ENCODE data around the gene WDR55. TPM values are rescaled to one million over a fixed set of nuclear protein-coding genes. Genes with fewer than 3 reads are reported as not detected.
A peak's percentile ranks its signal among the peaks of the same experiment; 100 is the strongest.
"Not testable (repeated sequence)": the region's sequence is repeated elsewhere in the genome, so short reads cannot be mapped to it uniquely, and the experiment has no call there.

Gene WDR55
- polyA plus RNA-seq, 4 donors: 13.2 to 15.3 (median 14.3) TPM

DNA sequence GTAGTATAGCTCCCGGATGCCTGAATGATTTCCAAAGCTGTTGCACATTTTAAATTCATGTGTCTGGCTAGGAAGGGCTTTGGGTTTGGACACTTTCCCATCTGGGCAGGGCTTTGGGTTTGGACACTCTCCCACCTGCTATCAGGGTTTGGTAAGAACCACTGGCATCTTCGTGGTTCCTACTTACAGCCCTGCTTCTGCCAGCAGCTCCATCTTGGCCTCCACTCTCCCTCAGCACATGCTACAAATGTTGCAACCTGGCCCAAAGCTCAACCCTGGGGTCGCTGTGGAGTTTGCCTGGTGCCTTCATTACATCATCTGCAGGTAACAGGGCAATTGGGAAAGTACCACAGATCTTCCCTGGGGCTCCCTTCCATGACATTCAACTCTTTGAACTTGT is 22.0 kb upstream of the WDR55 start:
- no peak for DNase-seq (ENCODE audit: low read depth in 4 of 4, low spot score in 3 of 4)

DNA sequence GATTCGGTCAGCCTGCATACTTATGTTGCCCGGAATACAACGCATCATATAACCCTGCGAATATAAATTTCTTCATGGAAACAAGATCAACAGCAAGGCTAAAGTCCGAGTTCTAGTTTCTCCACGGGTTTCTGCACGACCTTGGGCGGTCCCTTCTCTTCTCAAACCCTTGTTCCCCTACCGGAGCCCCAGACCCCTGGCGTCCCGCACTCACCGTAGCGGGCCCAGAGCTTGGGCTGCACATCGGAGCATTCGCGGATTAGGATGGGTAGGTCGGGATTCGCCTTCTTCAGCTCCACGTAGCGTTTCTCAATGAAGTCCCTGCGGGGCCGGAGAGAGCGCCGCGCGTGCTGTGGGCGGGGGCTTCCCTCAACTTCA is 17.7 kb upstream of the WDR55 start:
- no peak for DNase-seq (ENCODE audit: low read depth in 4 of 4, low spot score in 3 of 4)

DNA sequence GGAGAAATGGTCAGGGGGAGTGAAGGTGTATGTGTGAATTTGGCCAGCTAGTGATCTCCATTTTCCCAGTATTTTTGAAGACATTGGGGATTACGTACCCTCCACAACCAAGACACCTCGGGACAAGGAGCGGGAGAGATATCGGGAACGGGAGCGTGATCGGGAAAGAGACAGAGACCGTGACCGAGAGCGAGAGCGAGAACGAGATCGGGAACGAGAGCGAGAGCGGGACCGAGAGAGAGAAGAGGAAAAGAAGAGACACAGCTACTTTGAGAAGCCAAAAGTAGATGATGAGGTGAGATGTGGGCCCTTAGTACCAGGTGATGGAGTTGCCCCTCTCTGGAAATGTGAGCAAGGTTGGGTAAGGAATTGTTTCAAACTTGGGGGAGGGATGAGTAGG is 5.8 kb upstream of the WDR55 start:
- DNase-seq (ENCODE audit: low read depth in 4 of 4, low spot score in 3 of 4): no peak

DNA sequence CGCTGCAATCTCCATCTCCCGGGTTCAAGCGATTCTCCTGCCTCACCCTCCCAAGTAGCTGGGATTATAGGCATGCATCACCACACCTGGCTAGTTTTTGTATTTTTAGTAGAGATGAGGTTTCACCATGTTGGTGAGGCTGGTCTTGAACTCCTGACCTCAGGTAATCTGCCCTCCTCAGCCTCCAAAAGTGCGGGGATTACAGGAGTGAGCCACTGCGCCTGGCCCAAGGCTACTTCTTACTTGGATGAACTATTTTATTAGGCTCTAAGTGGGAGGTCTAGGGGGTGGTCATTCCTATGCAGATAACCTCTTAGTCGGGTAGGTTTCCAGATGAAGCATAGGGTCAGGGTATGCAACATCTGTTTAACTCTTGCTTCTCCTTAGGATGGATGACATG is 4.3 kb upstream of the WDR55 start:
- not testable (repeated sequence) for DNase-seq (ENCODE audit: low read depth in 4 of 4, low spot score in 3 of 4)

DNA sequence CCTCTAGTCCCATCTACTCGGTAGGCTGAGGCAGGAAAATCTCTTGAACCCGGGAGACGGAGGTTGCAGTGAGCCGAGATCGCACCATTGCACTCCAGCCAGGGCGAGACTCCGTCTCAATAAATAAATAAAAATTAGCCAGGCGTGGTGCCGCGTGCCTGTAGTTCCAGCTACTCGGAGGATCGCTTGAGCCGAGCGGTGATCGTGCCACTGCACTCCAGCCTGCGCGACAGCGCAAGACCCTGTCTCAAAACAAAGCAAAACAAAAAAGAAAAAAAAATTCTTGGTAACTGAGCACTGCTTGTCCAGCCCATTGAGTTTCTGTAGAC is 710 bp upstream of the WDR55 start:
- DNase-seq (ENCODE audit: low read depth in 4 of 4, low spot score in 3 of 4): no peak

DNA sequence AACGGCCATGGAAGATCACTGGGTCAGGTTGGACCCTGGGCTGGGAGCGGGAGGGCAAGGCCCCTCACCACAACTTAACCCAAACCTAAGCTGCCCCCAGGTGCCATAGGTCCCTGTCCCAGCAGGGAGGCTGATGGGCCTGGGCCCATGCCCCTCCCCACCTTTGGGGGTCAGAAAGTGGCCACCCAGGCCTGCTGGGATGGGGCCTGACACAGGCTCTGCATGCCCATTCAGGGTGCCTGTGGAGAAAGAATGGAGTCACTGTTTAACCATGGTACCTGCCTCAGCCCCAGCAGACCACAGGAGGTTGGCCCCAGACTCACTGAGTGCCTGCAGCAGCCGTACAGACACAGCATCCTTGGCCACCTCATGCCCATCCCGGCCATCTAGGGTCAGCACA is 6.3 kb downstream of the WDR55 start:
- DNase-seq (ENCODE audit: low read depth in 4 of 4, low spot score in 3 of 4): not testable (repeated sequence)

DNA sequence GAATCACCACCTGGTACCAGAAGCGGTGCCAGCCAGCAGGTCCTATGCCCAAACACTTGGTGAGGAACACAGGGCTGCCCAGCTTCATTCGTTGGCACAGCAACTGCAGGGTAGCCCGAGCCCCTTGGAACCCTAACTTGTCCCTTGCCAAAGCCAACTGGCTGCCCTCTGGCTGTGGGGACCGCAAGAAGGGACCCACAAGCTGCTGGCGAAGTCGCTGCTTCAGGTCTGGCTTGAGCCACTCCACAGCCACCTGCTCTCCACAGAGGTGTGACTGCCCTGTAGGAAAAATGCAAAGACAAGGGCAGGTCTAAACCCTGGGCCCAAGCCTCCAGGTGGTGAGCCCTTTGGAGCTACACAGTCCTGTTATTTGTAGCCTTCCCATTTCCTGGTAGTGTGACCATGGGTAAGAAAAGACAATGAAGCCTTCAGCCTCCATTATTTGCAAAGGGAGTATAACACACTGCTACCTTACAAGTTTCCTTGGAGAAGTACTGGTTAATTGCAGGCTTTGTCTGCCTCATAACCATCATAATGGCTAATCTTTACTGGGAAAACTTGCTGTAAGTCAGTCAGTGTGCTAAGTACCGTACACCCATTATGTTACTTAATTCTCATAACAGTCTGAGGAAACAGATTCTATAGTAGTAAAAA is 6.9 kb downstream of the WDR55 start:
- DNase-seq (ENCODE audit: low read depth in 4 of 4, low spot score in 3 of 4): no peak

DNA sequence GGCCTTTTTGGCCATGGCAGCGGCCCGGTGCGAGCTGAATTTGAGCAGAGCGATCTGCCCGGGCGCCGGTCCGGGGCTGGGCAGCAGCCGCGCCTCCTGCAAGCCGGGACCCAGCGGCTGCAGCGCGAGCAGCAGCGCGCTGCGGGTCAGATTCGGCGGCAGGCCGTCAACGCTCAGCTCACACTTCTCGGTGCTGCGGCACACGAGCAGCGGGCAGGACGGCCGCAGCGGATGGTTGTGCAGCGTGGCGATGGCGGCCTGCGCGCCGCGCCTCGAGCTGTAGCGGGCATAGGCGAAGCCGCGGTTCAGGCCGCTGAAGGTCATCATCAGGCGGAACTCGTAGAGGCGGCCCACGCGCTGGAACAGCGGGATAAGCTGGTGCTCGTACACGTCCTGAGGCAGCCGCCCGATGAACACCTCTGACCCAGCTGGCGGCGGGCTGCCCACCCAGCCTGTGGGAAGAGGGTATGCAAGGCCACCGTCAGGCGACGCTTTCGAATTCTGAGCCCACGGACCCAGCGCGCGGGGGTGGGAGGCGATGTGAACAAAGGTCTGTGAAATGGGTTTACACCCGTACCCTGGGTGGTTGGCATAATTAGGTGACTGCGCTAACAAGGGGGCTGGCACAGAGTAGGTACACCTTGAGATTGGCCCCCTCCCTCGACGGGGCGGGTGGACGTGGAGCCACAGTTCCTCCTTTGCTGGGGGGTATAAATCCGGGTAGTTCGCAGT is 7.9 kb downstream of the WDR55 start:
- DNase-seq (ENCODE audit: low read depth in 4 of 4, low spot score in 3 of 4): no peak

DNA sequence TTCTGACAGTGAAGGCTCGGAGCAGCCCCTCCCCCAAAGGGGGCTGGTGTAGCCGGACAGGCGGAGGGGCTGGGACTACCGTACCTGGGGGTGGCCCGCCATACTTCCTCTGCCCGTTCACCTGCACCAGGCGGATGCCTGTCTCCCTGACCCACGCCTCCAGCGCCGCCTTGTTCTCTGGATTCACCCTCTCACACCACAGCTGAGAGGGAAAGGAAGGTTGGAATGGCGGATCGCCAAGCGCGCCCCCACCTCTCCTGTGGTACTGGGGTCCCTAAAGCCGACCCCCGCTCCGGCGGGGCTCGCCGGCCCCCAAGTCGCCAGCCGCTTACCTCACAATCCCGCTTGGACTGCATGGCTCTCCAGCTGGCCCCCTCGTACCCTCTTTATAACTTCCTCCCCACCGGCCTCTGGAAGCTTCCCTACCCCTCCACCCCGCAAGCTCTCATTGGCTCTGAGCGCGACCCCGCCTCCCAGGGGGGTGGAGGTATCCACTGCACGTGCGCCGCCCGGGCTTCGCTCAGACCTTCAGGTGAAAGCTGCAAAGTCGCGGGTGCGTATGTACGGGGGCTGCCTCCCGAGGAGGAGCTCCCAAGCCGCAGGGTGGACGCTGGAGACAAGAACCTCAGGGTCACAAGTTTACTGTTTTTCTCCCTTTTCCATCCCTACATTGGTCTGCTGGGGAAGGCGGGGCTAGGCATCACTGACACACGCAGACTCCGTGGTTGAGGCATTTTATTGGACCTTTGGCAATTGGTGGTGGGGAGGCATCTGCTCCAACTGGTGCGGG is 8.7 kb downstream of the WDR55 start, which contains the start of gene DND1:
DND1 (minus strand) TSS at position 390 of the 790 bp plus-strand sequence; CDS start at position 356, 34 bp downstream.
- DNase-seq (ENCODE audit: low read depth in 4 of 4, low spot score in 3 of 4): no peak

DNA sequence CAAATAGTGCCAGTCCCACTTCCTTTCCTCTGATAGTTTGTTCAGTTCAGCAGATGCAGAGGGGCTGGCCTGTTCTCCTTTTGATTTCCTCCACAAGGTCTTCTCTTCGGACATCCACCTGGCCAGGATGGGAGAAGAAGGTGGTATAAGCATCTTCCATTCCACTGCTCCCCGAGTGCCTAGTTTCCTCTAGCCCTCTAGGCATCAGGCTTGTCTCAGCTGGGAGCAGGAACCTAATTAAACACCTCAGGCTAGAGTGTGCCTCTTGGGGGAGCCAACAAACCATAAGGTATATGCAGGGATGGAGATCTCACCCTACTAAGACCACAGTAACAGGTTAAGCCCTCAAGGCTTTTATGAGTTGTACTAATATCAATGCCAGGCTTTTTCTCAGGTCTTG is 9.5 kb downstream of the WDR55 start:
- DNase-seq (ENCODE audit: low read depth in 4 of 4, low spot score in 3 of 4): no peak

DNA sequence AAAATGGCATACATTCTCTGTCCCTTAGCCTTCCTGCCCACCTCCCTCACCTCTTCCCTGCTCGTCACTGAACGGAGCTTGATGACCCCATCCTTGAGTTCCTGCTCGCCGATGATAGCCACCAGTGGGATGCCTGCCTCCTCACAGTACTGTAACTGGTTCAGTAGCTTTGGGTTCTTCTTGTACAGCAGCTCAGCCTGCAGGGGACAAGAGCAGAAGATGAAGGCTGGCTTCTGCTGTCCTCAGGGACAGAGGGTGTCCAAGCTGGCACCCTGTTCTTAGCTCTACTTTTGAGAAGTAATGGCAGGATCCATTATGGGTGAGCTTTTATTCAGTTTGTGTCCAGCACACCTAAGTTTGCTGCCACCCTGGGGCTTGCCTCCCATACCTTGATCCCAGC is 9.9 kb downstream of the WDR55 start:
- no peak for DNase-seq (ENCODE audit: low read depth in 4 of 4, low spot score in 3 of 4)

DNA sequence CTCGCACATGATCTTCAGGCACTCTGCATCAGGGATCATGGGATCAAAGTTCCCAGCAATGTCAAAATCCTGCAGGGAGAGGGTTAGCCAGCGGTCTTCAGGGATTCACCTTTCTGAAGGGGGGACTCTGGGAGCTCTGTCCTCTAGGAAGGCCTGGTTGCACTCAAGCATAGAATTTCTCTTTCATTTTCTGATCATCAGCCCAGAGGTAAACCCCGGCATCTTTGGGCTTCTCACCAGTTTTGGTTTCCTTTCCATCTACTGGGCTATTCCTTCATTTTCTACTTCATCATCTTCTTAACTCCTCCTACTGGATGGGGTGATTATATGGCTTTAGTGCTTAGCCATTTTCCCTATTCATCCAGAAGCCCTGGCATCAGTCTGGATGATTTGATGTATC is 13.2 kb downstream of the WDR55 start:
- no peak for DNase-seq (ENCODE audit: low read depth in 4 of 4, low spot score in 3 of 4)

DNA sequence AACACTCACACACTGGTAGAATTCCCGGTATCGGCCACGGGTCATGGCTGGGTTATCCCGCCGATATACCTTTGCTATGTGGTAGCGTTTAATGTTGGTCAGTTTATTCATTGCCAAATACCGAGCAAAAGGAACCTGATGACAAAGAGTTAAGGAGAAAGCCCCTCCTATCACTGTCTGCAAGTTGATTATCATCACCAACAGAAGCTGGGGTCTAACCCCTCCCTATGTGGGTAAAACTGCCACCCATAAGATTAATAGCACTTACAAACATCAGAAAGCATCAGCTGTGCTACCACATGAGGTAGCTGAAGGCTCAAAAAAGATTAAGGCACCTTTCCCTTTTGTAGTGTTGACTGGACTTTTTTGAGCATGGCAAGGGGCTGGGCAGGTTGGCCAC is 14.3 kb downstream of the WDR55 start:
- no peak for DNase-seq (ENCODE audit: low read depth in 4 of 4, low spot score in 3 of 4)

DNA sequence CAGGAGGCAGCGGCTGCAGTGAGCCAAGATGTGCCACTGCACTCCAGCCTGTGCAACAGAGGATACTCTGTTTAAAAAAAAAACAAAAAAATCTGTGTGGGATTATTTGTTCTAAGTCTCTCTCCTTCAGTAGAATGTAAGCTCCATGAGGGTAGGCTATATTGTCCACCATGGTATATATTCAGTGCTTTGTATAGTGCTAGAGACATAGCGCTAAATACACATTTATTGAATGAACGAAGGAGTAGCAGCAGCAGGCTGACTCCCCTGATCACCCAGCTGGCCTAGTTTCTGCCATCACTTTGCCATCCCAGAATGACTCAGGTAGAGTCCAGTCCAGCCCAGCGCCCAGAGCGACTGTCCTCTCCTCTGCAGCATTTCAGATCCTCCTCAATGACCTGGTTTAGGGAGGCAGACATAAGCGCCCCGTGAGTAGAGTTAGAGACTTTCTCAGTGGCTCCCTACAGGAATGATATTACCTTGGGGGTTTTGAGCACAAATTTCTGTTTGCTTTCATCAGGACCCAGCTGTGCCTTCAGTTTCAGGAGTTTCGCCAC is 25.8 kb downstream of the WDR55 start:
- no peak for DNase-seq (ENCODE audit: low read depth in 4 of 4, low spot score in 3 of 4)

DNA sequence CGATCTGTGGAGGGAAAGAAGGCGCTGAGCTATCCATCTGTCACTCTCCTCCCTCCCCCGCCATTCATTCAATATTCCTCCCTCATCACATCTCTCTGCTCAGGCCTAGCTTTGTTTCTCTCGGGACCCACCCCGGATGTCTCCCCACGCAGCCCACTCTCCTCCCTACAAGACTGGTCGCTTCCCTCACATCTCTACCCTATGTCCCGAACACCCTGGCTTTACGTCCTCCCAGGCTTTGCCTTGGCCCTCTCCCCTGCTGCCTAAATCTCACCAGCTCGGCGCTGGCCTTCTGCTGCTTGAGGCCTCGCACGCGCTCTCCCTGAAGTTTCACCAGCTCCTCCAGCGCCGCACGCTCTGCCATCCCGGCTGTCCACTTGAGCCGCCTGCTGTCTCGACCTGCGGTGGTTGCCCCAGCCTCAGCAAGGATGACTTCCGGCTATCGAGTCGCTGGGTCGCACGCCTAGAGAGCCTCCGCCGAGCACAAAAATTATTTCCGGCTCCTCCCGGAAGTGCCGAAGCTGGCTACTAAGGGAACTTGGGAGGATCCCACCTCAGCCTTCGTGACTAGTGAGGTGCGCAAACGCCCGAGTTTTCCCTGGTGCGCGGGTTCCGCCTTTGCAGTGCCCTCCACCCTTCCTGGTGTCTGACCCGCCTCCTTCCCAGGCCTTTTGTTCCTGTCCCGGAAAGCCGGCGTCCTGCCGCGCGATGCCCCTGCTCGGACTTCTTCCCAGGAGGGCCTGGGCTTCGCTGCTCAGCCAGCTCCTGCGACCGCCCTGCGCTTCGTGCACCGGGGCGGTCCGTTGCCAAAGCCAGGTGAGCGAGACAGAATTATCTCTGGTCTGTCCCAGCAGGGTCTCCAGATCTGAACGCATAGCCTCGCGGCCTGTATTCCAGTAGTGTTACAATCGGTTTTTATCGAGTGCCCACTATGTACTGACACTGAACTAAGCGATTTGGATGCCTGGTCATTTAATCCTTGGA is 26.5 kb downstream of the WDR55 start, which contains the start of the genes HARS1 and HARS2:
HARS1 (minus strand) TSS at position 430 of the 984 bp plus-strand sequence; CDS start at position 364, 66 bp downstream.
HARS2 (plus strand) TSS at position 515 of the 984 bp plus-strand sequence; CDS start at position 709, 194 bp downstream.
- peak; percentile 73 to 84 (median 80) for DNase-seq (ENCODE audit: low read depth in 4 of 4, low spot score in 3 of 4)

DNA sequence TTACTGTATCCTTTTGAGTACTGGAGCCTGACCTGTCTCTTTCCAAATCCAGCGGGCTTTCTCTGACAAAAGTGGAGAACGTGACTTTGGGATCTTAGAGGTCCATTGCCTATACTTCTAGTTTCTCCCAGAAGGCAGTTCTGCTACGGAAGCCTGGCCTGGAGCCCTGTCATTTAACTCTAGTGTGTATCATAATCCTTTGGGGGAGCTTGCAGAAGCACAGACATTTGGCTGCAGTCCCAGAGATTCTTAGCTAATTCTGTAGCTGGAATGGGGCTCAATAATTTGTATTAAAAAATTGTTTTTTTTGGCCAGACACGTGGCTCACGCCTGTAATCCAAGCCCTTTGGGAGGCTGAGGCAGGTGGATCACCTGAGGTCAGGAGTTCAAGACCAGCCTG is 29.6 kb downstream of the WDR55 start:
- DNase-seq (ENCODE audit: low read depth in 4 of 4, low spot score in 3 of 4): no peak

DNA sequence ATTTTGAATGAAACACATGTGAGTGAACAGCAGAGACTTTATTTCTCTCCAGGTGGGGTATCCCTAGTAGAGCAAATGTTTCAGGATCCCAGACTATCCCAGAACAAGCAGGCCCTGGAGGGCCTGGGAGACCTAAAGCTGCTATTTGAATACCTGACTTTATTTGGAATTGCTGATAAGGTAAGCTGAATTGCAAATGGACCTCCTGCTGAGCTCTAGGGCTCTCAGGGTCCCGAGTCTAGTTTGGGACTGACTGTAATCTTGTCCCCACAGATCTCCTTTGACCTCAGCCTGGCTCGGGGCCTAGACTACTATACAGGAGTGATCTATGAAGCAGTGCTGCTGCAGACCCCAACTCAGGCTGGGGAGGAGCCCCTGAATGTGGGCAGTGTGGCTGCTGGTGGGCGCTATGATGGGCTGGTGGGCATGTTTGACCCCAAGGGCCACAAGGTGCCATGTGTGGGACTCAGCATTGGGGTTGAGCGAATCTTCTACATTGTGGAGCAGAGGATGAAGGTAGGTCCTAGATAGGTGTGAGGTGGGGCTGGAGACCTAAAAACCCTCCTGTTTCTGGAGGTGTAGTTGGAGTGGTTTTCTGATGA is 32.3 kb downstream of the WDR55 start:
- no peak for DNase-seq (ENCODE audit: low read depth in 4 of 4, low spot score in 3 of 4)

DNA sequence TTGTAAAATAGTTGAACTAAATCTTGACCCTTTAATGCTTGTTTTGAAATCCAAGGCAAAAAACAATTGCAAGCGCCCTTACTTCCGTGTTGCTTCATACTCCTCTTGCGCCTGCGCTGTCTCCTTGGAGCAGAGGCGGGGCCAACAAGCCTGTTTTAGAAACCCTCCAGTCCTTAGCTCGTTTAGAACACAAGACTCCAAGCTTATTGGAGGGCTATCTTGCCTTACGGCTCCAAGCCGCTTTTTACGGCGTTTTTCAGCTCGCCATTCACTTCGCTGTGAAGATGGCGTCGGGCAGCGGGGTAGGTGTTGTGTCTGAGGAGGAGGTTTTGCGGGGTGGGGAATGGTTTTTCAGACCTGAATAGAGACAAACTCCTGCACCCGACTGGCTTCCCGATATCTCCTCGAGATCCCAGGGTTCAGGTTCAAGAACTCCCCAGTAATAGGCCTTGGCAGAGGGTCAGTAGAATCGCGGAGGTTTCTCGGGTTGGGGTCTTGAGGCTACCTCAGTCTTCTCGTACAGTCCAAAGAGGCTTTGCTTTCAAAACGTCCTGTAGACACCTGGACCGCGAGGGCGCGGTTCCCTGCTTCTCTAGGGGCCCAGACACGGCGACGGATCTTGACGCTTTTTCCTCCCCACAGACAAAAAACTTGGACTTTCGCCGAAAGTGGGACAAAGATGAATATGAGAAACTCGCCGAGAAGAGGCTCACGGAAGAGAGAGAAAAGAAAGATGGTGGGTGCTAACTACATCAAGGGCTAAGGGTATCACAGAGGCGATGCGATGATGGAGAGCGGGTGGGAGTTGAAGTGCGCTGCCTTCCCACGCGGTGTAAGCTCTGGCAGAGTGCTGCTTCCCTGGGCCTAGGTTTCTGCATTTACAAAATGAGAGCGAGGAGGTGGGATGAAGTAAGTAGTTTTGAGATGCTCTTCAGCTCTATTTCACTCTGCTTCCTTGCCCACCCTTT is 35.8 kb downstream of the WDR55 start, which contains the start of gene ZMAT2:
ZMAT2 (plus strand) TSS at position 271 of the 968 bp plus-strand sequence; CDS start at position 285, 14 bp downstream.
- DNase-seq (ENCODE audit: low read depth in 4 of 4, low spot score in 3 of 4): peak; percentile 84 to 95 (median 92)
